Right lobe of liver (tissue), 6 donors: ENCODE data around the gene SYNRG. TPM values are rescaled to one million over a fixed set of nuclear protein-coding genes. Genes with fewer than 3 reads are reported as not detected.
A peak's percentile ranks its signal among the peaks of the same experiment; 100 is the strongest.

Experiments
- ATAC-seq, 4 donors: fragments of 200-7000 bp; cut with Tn5 transposase; one replicate each; pipeline ENCODE4 v1.9.1; 2020; ENCODE audit warnings: mild to moderate bottlenecking in 4 of 4, moderate library complexity in 4 of 4
- DNase-seq, 3 donors: peaks; one replicate each; pipeline ENCODE4 v3.0.0-alpha.2; 2020
- H3K27ac ChIP-seq, 3 donors: fragments of 200-600 bp; one replicate each; pipeline ENCODE4 v1.8.0; 2022
- H3K27me3 ChIP-seq, 2 donors: fragments of 200-600 bp; one replicate each; pipeline ENCODE4 v1.8.0; 2022
- H3K36me3 ChIP-seq, 4 donors: fragments of 200-600 bp; sonication (generic) in 1 of 4; one replicate each; pipeline versions ENCODE4 v1.5.1 to v1.8.0; 2017 to 2022; ENCODE audit warnings: control low read depth in 1 of 4
- H3K4me1 ChIP-seq, 4 donors: fragments of 200-600 bp; sonication (generic) in 1 of 4; one replicate each; pipeline versions ENCODE4 v1.5.1 to v1.8.0; 2017 to 2022; ENCODE audit warnings: control low read depth in 1 of 4
- H3K4me3 ChIP-seq, 3 donors: fragments of 200-600 bp; one replicate each; pipeline ENCODE4 v1.8.0; 2022
- H3K9me3 ChIP-seq, 4 donors: fragments of 200-600 bp; sonication (generic) in 1 of 4; one replicate each; pipeline versions ENCODE4 v1.5.1 to v1.8.0; 2017 to 2022; ENCODE audit warnings: control low read depth in 1 of 4
- POLR2A ChIP-seq: fragments of 450-650 bp; IDR thresholded peaks from one replicate; pipeline ENCODE4 v1.6.1; 2017; ENCODE audit warnings: antibody characterized with exemption, mild to moderate bottlenecking
- WGBS: methylation state at CpG from one replicate; pipeline ENCODE4 v1.1.6; 2018; ENCODE audit warnings: low coverage, low lambda C conversion rate; ENCODE audit not compliant: insufficient coverage; ENCODE audit errors: missing lambda C conversion rate; 5-methylcytosine and 5-hydroxymethylcytosine counted together
- intact Hi-C, 2 donors: fragments of 100-400 bp; cut with DNase I; formaldehyde crosslinking; loops; one replicate each; pipeline versions ENCODE4 v1.11.2 to v1.14.1; 2022
- total RNA-seq, 6 experiments: library from RNA; depleted of rRNA in 2 of 6; stranded (reverse); fragments of >200 nt in 2 of 6; fragmentation: NEBNext Ultra II Directional in 3 of 6; extraction: Animal tissue kit (Norgen Biotek cat#: 25700) in 3 of 6; gene quantifications; one replicate each; pipeline versions ENCODE4 v1.1.0 to v1.2.4, GENCODE V29; 2016 to 2023
- TF ChIP-seq, protein P1 (sequence below), 4 donors: fragments of 200-600 bp in 3 of 4; fragments of 450-650 bp in 1 of 4; IDR thresholded peaks; one replicate each; pipeline versions ENCODE4 v1.5.1 to v1.8.0; 2016 to 2022; ENCODE audit warnings: antibody characterized with exemption in 4 of 4, mild to moderate bottlenecking in 2 of 4
- donor health status: DM: no; HTN: yes; CAD: no.
- donor health status: DM: no; HTN: no; CAD: no.
- donor health status: DM: no; HTN: no; CAD: no.
- donor health status: DM: no; HTN: yes; CAD: no.
- donor health status: DM: no; HTN: yes; CAD: no.

Gene SYNRG
- total RNA-seq, 6 experiments from 2014 or later, result 9.0 to 16.2 (median 15.0) TPM

GRCh38 chr17:37571674-37572073 is 37.5 kb downstream of the SYNRG start:
- TF ChIP-seq, protein P1, sequence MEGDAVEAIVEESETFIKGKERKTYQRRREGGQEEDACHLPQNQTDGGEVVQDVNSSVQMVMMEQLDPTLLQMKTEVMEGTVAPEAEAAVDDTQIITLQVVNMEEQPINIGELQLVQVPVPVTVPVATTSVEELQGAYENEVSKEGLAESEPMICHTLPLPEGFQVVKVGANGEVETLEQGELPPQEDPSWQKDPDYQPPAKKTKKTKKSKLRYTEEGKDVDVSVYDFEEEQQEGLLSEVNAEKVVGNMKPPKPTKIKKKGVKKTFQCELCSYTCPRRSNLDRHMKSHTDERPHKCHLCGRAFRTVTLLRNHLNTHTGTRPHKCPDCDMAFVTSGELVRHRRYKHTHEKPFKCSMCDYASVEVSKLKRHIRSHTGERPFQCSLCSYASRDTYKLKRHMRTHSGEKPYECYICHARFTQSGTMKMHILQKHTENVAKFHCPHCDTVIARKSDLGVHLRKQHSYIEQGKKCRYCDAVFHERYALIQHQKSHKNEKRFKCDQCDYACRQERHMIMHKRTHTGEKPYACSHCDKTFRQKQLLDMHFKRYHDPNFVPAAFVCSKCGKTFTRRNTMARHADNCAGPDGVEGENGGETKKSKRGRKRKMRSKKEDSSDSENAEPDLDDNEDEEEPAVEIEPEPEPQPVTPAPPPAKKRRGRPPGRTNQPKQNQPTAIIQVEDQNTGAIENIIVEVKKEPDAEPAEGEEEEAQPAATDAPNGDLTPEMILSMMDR (IDR thresholded peaks at IDR 0.05), result no peak
- no peak for TF ChIP-seq POLR2A
- no peak overlapping the region for H3K4me3 ChIP-seq
- H3K4me1 ChIP-seq, result no peaks in the 10 kb centered on the region
- WGBS, result 22% methylated on average over 3 of the region's 3 CpGs
- no peaks in the 10 kb centered on the region for H3K9me3 ChIP-seq
- H3K36me3 ChIP-seq, result peaks cover 0 to 51% (median 28%) of the 10 kb centered on the region in 4 donors
- H3K27me3 ChIP-seq, result no peaks in the 10 kb centered on the region
- intact Hi-C loops, result no loop called here
- ATAC-seq (peak in 3 of 4 donors; percentile 59 to 84 (median 76)), DNase-seq (no peak)
- H3K27ac ChIP-seq, result no peak overlapping the region

- no peak overlapping the region for H3K27ac ChIP-seq
- ATAC-seq, result peak; percentile 66 to 83 (median 77)
- H3K4me3 ChIP-seq, result no peak overlapping the region
- no peaks in the 10 kb centered on the region for H3K4me1 ChIP-seq
- no peaks in the 10 kb centered on the region for H3K27me3 ChIP-seq
- no peak for TF ChIP-seq POLR2A
- TF ChIP-seq, protein P1 (IDR thresholded peaks at IDR 0.05), result peak; percentile 27 to 52 (median 46)
- no peaks in the 10 kb centered on the region for H3K9me3 ChIP-seq
- H3K36me3 ChIP-seq, result peaks cover 0 to 53% (median 28%) of the 10 kb centered on the region in 4 donors
- WGBS, result 95% methylated on average over 8 of the region's 8 CpGs
- peak in 1 of 3 donors; percentile 42 for DNase-seq
- intact Hi-C loops, result no loop called here
Measured at GRCh38 chr17:37570527-37571093, 38.6 kb downstream of the SYNRG start.

GRCh38 chr17:37568350-37569053 is 40.7 kb downstream of the SYNRG start:
- intact Hi-C loops, result no loop called here
- no peak for ATAC-seq
- TF ChIP-seq, protein P1 (IDR thresholded peaks at IDR 0.05), result no peak
- TF ChIP-seq POLR2A, result no peak
- Histone ChIP-seq H3K4me3 (no peak overlapping the region), H3K27me3 (no peaks in the 10 kb centered on the region), H3K4me1 (no peaks in the 10 kb centered on the region), H3K9me3 (no peaks in the 10 kb centered on the region), H3K27ac (no peak overlapping the region), H3K36me3 (peaks cover 0 to 63% (median 27%) of the 10 kb centered on the region in 4 donors)
- WGBS, result 97% methylated on average over 2 of the region's 2 CpGs
- no peak for DNase-seq

DNA sequence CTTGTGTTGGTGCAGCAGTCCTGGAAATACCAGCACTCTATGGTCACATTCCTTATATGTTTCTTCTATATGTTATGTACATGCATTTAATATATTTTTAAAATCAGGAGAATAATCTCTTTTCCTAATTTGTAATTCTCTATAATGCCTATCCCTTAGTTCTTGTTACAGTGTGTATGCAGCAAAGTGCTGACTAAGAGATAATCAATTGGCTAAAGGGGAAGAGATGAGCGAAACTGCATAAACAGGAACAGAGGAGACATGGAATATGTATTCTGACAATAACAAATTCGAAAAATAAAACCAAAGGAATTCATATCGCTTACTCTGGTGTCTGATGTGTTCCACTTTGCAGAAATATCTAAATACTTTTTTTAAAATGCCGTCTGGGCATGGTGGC is 41.7 kb downstream of the SYNRG start:
- TF ChIP-seq, protein P1 (IDR thresholded peaks at IDR 0.05), result no peak
- TF ChIP-seq POLR2A, result no peak
- ATAC-seq, result peak in 1 of 4 donors; percentile 35

More for the DNA sequence above, 41.7 kb downstream of the SYNRG start:
- intact Hi-C loops, result no loop called here
- peaks cover 0 to 71% (median 27%) of the 10 kb centered on the region in 4 donors for H3K36me3 ChIP-seq
- no peak overlapping the region for H3K4me3 ChIP-seq
- no peak overlapping the region for H3K27ac ChIP-seq
- no peak for DNase-seq
- WGBS, result 83% methylated on average over 4 of the region's 4 CpGs
- no peaks in the 10 kb centered on the region for H3K27me3 ChIP-seq
- H3K4me1 ChIP-seq, result no peaks in the 10 kb centered on the region
- H3K9me3 ChIP-seq, result no peaks in the 10 kb centered on the region
